NCI-H226 (cell line): ENCODE data around the gene DOLK.
A peak's percentile ranks its signal among the peaks of the same experiment; 100 is the strongest.

Experiments used
- DNase-seq: peaks from one replicate; pipeline ENCODE4 v3.0.0-alpha.2; 2015

DOLK gene

GRCh38 chr9:128903871-128904620 lies 43.4 kb downstream of the DOLK start:
- no peak for DNase-seq

- DNase-seq, result no peak
Measured at GRCh38 chr9:128903079-128903461, 44.3 kb downstream of the DOLK start.

GRCh38 chr9:128902351-128903078 lies 44.9 kb downstream of the DOLK start:
- DNase-seq, result no peak

GRCh38 chr9:128901822-128902221 lies 45.6 kb downstream of the DOLK start:
- DNase-seq, result no peak

- DNase-seq, result no peak
Measured at GRCh38 chr9:128901379-128901778, 46.0 kb downstream of the DOLK start.

- DNase-seq, result peak; percentile 38
Measured at GRCh38 chr9:128899566-128900322, 47.7 kb downstream of the DOLK start.

- DNase-seq, result no peak
Measured at GRCh38 chr9:128898845-128899565, 48.4 kb downstream of the DOLK start.

GRCh38 chr9:128898382-128898781 lies 49.0 kb downstream of the DOLK start:
- DNase-seq, result no peak

- peak; percentile 25 for DNase-seq
Measured at GRCh38 chr9:128895556-128895955, 51.8 kb downstream of the DOLK start.
